ENCODE data around the gene ITFG1.

DNA sequence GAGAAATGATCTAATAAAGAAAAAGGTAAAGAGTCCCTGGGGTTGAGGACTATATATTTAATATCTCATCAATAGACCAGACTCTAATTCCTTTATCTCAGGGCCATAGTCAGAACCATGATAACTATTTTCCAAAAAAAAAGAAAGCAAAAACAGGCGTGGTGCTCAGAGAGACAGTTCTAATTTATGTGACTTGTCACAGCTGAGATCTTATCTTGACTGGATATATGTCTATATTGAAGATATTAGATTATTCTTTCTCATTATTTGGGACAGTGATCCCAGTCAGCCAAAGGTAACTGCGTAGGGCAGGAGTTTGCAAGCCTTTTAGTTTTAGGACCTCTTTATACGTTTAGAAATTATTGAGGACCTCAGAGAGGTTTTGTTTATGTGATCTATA is 52.4 kb downstream of the ITFG1 start:
- TF ChIP-seq, protein P1, sequence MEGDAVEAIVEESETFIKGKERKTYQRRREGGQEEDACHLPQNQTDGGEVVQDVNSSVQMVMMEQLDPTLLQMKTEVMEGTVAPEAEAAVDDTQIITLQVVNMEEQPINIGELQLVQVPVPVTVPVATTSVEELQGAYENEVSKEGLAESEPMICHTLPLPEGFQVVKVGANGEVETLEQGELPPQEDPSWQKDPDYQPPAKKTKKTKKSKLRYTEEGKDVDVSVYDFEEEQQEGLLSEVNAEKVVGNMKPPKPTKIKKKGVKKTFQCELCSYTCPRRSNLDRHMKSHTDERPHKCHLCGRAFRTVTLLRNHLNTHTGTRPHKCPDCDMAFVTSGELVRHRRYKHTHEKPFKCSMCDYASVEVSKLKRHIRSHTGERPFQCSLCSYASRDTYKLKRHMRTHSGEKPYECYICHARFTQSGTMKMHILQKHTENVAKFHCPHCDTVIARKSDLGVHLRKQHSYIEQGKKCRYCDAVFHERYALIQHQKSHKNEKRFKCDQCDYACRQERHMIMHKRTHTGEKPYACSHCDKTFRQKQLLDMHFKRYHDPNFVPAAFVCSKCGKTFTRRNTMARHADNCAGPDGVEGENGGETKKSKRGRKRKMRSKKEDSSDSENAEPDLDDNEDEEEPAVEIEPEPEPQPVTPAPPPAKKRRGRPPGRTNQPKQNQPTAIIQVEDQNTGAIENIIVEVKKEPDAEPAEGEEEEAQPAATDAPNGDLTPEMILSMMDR (conservative IDR thresholded peaks at IDR 0.05; ENCODE audit: low read depth, low read length): no peak
- no peak for TF ChIP-seq EZH2phosphoT487 (IDR thresholded peaks at IDR 0.05; ENCODE audit: borderline replicate concordance, low read length)
- TF ChIP-seq EZH2 (IDR thresholded peaks at IDR 0.05; ENCODE audit: low read length, unreplicated experiment): no peak

All from PC-3 (cell line).